ENCODE results near the gene PGAP6.

GRCh38 chr16:391885-392335 is 10.1 kb upstream of the PGAP6 start:
- TF ChIP-seq POLR2A (IDR thresholded peaks at IDR 0.05; ENCODE audit: low read depth) (no peak), CTCF (IDR thresholded peaks at IDR 0.05) (peak; percentile 54 to 78 (median 76)), POLR2AphosphoS5 (IDR thresholded peaks at IDR 0.05) (no peak), EP300 (IDR thresholded peaks at IDR 0.05) (no peak)

Measured in esophagus muscularis mucosa (tissue), 4 donors.